ENCODE measurements around the gene WRAP53.

DNA sequence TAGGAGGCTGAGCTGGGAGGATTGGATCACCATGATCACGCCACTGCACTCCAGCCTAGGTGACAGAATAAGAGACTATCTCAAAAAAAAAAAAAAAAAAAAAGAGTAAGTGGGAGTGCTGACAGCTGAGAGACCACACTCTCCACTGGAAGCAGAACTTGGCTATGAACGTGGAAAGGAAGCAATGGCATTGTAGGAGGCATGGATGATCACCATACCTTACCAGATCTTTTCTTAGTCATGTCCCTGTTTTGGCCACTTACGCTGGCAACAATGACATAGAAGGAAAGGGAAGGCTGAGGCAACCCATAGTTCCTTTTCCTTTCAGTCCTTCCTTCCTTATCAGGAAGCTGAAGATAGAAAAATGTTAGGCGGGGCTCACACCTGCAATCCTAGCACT is 41.3 kb upstream of the WRAP53 start:
- no peak for TF ChIP-seq EZH2 (IDR thresholded peaks at IDR 0.05; ENCODE audit: borderline replicate concordance, insufficient read depth, low read depth, low read length, poor library complexity, severe bottlenecking)
- TF ChIP-seq, protein P1, sequence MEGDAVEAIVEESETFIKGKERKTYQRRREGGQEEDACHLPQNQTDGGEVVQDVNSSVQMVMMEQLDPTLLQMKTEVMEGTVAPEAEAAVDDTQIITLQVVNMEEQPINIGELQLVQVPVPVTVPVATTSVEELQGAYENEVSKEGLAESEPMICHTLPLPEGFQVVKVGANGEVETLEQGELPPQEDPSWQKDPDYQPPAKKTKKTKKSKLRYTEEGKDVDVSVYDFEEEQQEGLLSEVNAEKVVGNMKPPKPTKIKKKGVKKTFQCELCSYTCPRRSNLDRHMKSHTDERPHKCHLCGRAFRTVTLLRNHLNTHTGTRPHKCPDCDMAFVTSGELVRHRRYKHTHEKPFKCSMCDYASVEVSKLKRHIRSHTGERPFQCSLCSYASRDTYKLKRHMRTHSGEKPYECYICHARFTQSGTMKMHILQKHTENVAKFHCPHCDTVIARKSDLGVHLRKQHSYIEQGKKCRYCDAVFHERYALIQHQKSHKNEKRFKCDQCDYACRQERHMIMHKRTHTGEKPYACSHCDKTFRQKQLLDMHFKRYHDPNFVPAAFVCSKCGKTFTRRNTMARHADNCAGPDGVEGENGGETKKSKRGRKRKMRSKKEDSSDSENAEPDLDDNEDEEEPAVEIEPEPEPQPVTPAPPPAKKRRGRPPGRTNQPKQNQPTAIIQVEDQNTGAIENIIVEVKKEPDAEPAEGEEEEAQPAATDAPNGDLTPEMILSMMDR (IDR thresholded peaks at IDR 0.05): no peak
